GM20431 (cell line): ENCODE measurements around the gene DAPK2.

Experiments
- in situ Hi-C: fragments of 300-500 bp; cut with MseI, MboI; formaldehyde crosslinking; loops from one replicate; pipeline ENCODE4 v1.15.0; 2020; ENCODE audit warnings: low sequenced_read_pairs; ENCODE audit not compliant: unreplicated experiment

DAPK2 gene

DNA sequence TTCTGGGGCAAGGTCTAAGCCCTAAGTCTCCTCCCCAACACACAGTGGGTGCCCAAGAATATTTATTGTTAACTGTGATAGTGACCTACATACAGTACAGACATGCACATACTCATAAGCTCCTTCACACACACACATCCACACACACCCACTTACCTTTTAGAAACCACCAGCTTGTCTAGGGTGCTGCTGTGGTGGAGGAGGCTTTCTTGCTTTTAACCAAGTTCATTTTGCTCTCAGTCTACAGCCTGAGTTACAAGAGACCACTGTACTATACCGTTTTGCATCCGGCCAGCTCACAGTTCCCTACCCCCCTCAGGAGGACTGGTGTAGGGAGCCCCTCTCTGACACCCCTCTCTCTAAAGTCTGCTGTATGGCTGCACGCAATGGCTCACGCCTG is 16.7 kb downstream of the DAPK2 start:
- in situ Hi-C loops, result no loop called here

DNA sequence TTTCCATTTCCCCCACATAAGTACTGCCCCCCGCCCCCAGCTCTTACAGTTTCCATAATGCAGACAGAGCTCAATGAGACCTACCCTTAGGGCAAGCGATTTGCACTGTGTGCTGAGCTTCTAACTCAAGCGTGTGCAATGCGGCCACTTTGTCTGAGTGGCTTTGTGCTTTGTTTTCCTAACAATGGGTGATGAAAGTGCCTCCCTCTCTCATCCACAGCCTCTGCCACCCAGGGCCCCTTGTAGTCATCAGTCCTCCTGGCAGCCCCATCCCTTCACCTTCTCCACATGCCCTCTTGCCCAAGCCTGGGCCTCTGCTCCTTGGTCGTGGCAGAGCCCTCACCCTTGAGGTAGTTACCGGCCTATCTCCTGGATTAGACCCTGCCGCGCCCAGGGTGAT is 17.2 kb downstream of the DAPK2 start:
- in situ Hi-C loops, result no loop called here

DNA sequence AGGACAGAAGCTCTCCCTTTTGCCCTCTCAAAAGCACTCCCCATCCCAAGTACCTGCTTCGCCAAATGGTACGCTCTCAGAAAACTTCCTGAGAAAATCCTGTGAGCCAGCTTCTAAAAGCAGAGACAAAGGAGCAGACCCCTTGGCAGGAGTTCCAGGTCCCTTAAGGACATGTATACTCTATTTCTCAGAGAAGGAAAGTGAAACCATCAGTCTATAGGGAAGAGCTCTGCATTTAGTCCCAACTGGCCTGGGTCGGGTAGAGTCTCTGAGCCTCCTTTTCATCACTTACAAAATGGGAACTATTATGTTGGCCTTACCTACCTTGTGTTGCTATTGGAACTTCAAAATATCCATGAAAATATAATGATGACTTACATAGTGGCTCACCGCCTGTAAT is 19.7 kb downstream of the DAPK2 start:
- in situ Hi-C loops, result no loop called here

GRCh38 chr15:64024172-64025050 is 21.9 kb downstream of the DAPK2 start:
- in situ Hi-C loops, result no loop called here

DNA sequence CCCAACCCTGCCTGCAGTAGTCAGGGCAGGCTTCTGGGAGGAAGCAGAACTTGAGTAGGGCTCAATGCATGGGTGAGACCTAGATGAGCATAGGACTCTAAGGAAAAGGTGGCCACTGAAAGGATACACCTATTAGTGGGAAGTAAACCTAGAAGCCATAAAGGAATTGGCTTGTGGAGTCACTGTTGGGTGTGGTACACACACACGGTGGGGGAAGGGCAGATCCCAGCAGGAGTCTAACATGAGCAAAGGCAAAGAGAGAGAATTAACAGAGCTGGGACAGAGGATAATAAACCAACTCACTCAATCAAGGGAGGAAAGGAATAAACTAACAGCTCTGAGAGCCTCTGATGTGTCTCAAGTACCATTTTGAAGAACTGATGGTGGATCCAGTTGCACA is 23.1 kb downstream of the DAPK2 start:
- in situ Hi-C loops, result no loop called here

- in situ Hi-C loops, result no loop called here
Measured at GRCh38 chr15:64022571-64022970, 23.7 kb downstream of the DAPK2 start.

- in situ Hi-C loops, result no loop called here
Measured at GRCh38 chr15:64019764-64020163, 26.5 kb downstream of the DAPK2 start.

GRCh38 chr15:64017591-64018163 is 28.6 kb downstream of the DAPK2 start:
- in situ Hi-C loops, result no loop called here

DNA sequence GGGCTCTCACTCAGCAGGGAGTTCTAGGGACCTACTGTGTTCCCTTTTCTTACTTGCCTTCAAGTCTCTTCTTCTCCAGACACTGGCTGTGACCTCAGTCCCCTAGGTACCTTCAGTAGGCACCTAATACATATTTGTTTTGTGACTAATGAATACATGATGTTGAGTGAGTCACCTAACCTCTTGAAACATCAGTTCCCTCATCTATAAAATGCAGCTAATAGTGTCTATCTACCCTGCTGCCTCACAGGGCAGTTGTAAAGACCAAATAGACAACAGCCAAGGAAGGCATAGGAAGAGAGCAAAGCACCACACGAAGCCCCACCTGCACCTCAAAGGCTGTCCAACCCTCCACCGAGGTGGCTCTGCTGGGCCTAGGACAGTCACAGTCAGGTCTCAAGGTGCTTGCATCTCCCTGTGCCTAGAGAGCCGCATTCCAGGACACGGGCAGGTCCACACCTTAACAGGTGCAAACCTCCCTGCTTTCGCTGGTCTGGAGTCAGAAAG is 29.1 kb downstream of the DAPK2 start:
- in situ Hi-C loops, result no loop called here

GRCh38 chr15:64016257-64016656 is 30.0 kb downstream of the DAPK2 start:
- in situ Hi-C loops, result no loop called here

- in situ Hi-C loops, result no loop called here
Measured at GRCh38 chr15:64014995-64015394, 31.3 kb downstream of the DAPK2 start.

- in situ Hi-C loops, result no loop called here
Measured at GRCh38 chr15:64013179-64014062, 32.9 kb downstream of the DAPK2 start.

- in situ Hi-C loops, result no loop called here
Measured at GRCh38 chr15:64011736-64012135, 34.5 kb downstream of the DAPK2 start.

GRCh38 chr15:64010719-64011118 is 35.6 kb downstream of the DAPK2 start:
- in situ Hi-C loops, result no loop called here

DNA sequence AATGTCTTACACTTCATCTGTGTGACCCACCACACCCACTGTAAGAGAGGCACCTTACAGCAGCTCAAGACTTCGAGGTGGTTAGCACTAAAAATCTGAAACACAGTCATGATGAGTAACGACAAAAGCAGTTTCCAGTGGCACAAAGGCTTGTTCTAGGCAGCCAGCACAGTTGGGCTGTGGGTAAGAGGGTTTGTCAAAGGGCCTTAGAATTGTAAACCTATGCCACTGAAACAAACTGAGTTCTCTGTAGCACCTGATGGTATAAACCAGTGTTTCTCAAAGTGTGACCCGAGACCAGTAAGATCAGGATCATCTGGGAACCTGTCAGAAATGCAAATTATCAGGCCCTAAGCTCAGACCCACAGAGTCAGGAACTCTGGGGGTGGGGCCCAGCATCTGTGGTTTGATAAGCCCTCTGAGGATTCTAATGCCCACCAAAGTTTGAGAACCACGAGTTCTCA is 36.5 kb downstream of the DAPK2 start:
- in situ Hi-C loops, result no loop called here

DNA sequence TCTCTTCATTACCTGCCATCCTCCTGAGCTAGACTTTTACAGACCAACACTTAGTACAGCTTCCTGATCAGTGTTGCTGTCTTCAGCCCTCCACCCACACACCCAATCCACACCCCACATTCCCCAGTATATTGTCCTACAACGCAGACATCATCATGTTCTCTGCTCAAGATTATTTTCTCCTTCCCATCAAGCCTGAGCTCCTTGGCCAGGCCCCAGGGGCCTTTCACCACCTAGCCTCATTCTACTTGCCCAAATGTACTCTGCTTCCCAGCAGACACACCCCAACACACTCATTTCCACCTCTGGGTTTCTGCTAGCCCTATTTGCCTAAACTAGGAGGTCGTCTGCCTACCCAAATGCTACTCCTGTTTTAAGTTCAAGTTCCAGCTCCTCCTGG is 37.0 kb downstream of the DAPK2 start:
- in situ Hi-C loops, result no loop called here

DNA sequence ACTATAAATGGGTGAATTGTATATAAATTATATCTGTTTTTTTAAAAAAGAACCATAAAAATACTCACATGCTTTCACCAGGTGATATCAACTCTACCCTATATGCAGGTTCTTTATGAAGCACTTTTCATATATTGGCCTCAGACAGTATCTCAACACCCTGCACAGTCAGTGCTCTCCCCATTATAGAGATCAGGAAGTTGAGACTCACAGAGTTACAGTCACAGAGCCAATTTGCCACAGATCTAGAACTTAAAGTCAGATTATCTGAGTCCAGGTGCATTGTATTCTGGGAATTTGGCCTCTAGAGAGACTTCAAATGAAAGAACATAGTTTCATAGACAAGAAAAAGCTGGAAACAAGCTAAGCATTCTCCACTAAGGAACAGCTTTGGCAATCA is 38.1 kb downstream of the DAPK2 start:
- in situ Hi-C loops, result no loop called here

DNA sequence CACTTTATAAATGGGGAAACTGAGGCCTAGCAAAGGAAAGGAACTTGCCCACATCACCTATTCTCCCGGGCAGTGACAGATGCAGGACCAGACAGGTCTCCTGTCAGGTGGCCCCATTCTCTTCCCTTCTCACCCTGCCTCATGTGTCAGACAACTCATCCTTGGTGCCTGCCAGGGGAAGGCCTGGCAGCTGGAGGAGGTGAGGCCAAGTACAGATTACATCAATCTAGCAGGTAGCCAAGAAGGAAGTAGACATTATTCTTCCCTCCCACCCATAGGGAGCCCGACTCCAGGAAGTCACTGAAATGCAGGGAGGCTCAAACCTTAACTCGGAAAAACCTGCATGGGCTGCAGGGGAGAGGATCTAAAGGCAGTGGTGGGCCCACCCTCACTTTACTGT is 39.6 kb downstream of the DAPK2 start:
- in situ Hi-C loops, result no loop called here

DNA sequence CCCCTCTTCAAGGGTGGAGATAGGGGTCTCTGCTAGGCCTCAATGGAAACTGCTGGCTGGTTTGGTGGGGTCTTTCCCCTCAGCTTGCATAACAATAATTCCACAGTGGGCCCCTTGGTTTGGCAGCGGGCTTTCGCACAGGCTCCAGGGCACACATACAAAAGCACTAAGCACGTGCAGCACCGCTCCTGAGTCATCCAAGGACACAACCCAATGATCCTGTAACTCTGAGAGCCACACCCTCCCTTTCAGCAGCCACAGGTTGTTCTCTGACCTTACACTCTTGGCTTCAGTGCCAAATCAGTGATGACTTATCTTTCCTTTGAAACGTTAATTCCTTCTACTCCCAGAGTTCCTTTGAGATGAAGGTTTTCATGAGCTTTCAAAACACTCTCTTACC is 41.7 kb downstream of the DAPK2 start:
- in situ Hi-C loops, result no loop called here

GRCh38 chr15:64004056-64004455 is 42.2 kb downstream of the DAPK2 start:
- in situ Hi-C loops, result no loop called here

DNA sequence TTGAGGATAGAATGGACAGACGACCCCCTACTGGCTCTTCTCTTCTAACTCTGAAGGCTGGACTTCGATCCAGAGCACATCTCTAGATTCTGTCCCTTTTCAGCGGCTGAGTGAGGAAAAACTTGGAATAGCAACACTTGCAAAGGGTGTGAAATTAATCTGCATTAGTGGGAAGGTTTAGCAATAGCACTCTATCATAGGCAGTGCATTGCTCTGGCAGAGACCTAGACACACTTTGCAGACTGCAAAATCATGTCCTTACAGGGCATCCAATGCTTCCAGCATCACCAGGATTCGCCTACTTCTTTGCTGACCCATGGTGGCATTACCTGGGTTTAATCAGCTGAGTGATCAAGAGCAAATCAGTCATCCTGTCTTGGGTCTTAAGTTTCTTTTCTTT is 43.1 kb downstream of the DAPK2 start:
- in situ Hi-C loops, result no loop called here
